Stimulated activated CD8-positive, alpha-beta memory T cell treated with anti-CD3 and anti-CD28 coated beads, Interleukin-12 subunit alpha, Interleukin-12 subunit beta, amount 100 ng/mL, for 1 hour (primary cell): ENCODE data around the gene SULT1B1.

ENCODE experiments used
- DNase-seq: peaks from one replicate; pipeline ENCODE4 v3.0.0-alpha.2; 2020; ENCODE audit warnings: low read depth

The SULT1B1 gene

DNA sequence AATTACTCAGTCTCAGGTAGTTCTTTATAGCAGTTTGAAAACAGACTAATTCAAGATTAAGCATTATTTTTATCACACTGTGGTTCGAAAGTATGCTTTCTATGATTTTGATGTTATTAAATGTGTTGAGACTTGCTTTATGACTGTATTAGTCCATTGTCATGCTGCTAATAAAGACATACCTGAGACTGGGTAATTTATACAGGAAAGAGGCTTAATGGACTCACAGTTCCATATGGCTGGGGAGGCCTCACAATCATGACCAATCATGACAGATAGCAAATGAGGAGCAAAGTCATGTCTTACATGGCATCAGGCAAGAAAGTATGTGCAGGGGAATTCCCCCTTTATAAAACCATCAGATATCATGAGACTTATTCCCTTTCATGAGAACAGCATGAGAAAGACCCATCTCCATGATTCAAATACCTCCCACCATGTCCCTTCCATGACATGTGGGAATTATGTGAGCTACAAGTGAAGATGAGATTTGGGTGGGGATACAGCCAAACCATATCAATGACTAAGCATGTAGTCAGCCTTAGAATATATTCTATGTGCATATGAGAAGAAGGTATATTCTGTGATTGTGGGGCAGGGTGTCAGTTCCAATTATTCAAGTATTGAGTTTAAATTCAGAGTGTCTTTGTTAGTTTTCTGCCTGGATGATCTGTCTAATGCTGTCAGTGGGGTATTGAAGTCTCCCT lies 62.7 kb downstream of the SULT1B1 start:
- no peak for DNase-seq

DNA sequence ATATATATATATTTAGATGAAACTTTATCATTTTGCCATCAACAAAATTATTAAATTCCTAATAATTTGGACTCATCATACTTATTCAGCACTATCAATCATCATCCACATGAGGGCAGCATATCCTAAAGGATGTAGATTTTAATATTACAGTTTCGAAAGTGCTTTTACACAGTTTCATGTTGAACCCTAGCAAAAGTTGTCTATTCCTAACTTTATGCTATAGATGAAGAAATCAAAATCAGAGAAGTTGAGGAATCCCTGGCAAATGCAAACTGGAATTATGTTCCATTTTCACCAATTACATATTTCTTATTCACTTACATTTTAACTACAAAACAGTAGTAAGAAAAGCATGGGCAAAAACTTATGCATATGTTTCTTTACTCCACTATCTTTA lies 70.8 kb downstream of the SULT1B1 start:
- DNase-seq: no peak

DNA sequence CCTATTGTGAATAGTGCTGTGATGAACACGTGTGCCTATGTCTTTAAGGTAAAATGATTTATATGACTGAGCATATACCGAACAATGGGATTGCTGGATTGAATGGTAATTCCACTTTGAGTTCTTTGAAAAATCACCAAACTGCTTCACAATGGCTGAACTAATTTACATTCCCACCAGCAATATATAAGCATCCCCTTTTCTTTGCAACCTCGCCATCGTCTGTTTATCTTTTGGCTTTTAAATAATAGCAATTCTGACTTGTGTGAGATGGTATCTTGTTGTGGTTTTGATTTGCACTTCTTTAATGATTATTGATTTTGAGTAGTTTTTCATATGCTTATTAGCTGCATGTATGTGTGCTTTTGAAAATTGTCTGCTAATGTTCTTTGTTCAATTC lies 75.6 kb downstream of the SULT1B1 start:
- DNase-seq: no peak
